Measurements from ENCODE around the gene TNXB.
"Not testable (repeated sequence)": the region's sequence is repeated elsewhere in the genome, so short reads cannot be mapped to it uniquely, and the experiment has no call there.

Gene TNXB

DNA sequence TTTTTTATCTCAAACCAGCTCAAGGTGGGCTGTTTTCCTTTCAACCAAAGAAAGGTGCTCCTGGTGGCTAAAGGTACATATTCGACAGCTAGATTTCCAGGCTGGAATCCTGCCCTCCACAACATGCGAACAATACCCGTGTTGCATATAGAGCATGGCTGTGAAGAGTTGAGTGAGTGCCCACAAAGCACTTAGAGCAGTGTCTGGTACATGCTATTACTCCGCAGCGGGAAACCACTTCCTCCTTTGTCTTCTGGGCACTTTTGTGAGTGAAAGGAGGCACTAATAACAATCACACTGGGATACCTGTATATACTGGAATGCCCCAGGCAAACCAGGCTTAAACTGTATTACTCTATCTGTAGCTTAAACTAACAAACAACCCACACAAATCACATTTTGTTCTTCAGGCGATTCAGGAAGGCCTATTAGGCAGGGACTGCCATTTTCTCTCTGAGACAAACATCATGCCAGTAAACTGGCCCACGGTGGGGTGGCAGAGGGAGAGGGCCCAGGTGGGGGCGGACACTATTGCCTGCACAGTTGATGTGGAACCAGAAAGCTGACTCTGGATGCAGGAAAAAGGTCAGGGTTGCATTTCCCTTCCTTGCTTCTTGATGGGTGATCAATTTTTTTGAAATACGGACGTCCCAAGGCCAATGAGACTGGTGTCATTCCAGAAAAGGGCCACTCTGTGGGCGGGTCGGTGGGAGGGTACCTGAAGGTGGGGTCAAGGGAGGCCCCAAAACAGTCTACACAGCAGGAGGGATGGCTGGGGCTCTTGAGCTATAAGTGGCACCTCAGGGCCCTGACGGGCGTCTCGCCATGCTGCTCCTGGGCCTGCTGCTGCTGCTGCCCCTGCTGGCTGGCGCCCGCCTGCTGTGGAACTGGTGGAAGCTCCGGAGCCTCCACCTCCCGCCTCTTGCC is 71.3 kb downstream of the TNXB start, which contains the start of gene CYP21A2:
TSS of gene CYP21A2 (plus strand) at position 818 of the 927 bp plus-strand sequence. CDS start at position 826, 8 bp downstream.
- not testable (repeated sequence) for DNase-seq

DNA sequence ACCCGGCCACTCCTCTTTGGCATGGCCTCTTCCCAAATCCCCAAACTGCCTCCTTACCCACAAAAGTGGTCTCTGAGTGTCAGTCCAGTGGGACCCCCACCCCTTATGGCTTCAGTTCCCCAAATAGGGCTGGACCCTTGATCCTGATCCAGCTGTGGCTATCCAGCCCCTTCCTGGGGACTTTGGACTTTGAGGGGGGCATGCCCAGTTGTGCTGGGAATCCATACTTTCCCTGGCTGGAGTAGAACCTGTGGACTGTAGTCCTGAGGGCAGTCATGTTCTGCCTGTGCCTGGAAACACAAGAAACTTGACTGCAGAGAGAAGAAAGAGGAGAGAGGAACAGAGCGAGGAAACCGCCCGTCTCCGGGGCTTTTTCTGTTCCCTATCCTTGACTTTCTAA is 72.0 kb downstream of the TNXB start:
- not testable (repeated sequence) for DNase-seq

DNA sequence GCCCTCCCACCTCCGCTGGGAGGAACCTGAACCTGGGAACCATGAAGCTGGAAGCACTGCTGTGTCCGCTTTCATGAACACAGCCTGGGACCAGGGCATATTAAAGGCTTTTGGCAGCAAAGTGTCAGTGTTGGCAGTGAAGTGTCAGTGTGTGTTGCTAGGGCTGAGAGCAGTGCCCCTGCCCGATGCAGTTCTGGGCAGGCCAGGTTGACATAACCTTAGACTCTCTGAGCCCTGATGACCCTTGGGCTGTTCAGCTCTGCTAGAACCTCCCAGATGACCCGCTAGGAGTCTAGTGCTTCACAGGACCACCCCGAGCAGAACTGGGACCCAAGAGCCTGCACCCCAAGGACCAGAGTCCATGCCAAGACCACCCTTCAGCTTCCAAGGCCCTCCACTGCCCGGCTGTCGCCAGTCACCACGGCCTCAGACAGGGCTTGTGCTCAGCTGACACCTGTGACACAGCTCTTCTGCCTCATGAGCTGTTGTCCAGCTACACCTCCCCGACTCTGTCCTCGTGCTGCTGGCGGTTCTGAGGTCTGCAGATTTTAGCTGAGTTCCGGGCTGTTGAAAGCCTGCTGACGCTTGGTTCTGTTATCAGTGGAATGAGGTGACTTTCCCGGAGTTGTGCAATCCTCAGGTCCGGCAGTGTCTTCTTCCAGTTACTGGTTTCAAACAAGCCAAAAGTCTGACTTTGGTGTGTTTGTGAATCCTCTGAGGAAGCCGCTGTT is 73.7 kb downstream of the TNXB start:
- not testable (repeated sequence) for DNase-seq

DNA sequence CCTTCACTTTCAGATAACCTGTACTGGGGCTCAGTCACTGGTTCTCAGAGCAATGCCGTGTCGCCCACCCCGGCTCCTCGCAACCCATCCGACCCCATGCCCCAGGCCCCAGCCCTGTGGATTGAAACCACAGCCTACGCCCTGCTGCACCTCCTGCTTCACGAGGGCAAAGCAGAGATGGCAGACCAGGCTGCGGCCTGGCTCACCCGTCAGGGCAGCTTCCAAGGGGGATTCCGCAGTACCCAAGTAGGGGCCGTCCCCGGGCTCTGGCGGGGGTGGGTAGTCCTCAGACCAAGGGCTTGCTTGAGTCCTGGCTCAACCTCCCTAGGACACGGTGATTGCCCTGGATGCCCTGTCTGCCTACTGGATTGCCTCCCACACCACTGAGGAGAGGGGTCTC is 79.6 kb downstream of the TNXB start:
- not testable (repeated sequence) for DNase-seq

DNA sequence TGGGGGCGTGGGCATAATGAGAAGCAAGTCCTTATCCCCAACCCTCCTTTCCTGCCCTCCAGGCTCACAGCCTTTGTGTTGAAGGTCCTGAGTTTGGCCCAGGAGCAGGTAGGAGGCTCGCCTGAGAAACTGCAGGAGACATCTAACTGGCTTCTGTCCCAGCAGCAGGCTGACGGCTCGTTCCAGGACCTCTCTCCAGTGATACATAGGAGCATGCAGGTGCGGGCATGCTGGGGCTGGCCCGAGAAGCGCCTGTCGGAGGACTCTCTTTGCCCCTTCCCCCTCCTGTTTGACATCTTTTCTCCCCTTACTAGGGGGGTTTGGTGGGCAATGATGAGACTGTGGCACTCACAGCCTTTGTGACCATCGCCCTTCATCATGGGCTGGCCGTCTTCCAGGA is 80.5 kb downstream of the TNXB start:
- not testable (repeated sequence) for DNase-seq

DNA sequence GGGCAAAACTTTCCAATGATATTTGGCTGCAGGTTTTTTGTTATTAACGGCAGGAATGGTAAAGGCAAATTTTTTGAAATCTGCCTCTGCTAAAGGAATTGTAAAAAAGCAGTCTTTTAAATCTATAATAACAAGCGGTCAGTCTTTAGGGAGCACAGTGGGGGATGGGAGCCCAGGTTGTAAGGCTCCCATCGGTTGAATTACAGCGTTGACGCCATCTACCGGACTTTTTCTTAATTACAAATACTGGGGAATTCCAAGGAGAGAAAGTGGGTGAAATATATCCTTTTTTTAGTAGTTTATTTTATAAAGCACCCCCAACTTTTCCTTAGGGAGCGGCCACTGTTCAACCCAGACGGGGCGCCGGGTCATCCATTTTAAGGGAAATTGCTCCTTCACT is 87.0 kb downstream of the TNXB start:
- not testable (repeated sequence) for DNase-seq

DNA sequence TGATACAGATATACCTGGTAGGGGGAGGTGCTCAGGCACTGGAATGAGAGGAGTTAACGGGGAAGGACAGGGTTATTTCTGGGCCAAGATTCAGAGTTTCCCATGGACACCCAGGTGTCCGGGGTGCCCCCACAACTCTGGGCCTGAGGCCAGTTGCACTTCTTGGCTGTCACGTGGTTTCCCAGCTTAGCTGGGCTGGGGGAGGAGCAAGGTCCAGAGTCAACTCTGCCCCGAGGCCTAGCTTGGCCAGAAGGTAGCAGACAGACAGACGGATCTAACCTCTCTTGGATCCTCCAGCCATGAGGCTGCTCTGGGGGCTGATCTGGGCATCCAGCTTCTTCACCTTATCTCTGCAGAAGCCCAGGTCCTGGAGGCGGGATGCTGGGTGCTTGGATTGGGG is 94.6 kb downstream of the TNXB start, which contains the start of gene C4B:
TSS of gene C4B (plus strand) at position 249 of the 400 bp plus-strand sequence. CDS start at position 300, 51 bp downstream.
- not testable (repeated sequence) for DNase-seq

DNA sequence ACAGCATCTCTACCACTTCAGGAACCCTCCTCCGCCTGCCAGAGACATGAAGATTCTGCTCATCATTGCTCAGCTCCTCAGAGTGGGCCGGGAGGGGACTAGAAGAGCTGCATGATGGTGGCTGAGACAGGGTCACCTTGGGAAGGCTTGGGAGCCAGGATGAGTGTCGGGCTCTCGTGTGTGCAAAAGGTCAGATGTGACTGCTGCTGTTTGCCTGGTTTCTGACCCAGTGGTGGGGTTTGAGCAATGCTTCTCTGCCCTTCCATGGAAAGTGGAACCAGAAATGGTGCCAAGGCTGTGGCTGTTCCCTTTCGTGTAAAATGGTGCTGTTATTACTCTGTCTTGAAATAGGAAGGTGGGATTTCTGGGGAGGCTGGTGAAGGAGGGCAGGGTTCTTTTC is 95.4 kb downstream of the TNXB start:
- not testable (repeated sequence) for DNase-seq

DNA sequence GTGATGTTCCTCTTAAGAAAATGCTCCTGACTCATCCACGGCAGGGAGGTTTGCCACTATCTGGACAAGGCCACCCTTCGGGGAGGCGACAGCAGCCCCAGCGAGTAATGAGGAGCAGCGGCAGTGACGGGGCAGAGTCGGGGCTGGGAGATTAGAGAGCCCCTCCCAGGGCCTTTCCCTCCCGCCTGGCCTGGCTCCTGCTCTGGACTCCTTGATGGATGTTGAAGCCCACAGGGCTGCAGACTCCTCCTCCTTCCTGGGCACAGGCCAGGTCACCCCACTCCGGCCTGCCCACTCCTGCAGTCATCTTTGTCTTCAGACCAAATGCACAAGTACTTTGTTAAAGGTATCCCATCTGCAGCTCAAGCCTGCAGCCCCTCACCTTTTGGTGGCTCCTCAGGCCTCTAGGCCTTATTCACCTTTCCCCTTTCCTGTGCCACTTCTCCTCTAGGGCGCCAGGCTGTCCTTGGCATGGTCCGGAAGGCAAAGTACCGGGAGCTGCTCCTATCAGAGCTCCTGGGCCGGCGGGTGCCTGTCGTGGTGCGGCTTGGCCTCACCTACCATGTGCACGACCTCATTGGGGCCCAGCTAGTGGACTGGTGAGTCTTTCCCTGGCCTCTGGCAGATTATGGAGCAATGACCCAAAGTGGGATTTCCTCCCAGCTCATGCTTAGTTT is 96.1 kb downstream of the TNXB start:
- DNase-seq, result not testable (repeated sequence)

DNA sequence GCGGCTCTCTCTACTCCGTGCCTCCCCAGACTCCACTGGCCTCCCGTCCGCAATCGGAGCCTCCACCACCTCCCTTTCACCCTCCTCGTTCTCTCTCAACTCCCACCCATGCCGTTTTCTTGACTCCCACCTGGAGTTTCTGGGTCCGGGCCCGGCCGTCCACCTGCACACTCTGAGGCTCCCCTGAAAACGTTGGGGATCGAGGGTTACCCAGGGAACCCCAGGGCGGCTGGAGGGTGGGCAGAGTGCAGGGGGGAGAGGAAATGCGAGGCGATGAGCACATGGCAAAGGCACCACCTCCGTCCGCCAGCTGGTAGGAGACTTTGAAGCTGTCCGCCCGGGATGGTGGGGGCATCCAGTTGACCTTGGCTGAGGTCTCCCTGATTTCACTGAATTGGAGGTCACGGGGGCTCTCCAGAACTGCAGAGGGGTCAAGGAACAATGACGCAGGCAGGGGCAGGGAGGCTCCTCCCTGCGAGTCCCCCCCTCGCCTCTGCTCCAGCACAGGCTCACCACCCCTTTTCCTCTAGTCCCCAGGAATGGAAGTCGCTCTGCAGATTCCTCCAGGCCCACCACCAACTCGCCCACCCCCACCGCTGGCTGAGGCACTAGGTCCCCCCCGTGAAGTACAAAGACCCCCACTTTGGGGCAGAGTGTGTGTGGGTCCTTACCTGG is 98.1 kb downstream of the TNXB start:
- not testable (repeated sequence) for DNase-seq

DNA sequence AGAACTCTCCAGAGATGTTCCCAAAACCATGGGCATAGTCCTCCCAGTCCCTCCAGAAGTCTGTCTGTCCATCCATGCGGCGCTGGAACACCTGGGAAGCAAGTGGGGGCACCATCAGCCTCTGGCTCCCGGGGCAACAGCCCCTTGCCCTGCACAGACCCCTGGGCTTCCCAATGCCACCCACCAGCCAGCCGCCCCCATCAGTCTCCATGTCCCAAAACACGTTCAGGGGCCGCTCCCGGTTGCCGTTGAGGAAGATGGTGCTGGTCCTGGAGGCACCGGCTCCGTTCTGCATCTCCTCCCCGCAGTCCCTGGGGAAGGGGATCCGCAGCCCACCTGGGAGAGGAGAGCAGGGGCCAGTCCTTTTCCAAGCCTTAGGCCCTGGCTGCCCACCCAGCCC is 99.6 kb downstream of the TNXB start:
- DNase-seq, result not testable (repeated sequence)

DNA sequence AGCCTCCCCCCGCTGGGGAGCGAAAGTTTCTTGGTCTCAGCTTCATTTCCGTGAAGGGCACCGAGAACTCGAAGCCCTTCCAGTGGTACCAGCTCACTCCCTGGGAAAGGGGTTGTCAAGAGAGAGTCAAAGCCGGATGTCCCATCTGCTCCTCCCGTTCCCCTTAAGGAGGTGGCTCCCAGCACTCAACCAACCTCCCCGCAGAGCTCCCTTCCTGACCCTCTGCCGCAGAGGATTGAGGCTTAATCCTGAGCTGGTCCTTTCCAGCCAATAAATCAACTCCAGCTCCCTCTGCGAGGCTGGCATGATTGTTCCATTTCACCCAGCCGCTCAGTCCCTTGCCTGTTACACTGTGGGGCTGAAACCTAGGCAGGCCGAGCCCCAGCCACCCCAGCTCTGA is 100.5 kb downstream of the TNXB start:
- DNase-seq, result not testable (repeated sequence)

DNA sequence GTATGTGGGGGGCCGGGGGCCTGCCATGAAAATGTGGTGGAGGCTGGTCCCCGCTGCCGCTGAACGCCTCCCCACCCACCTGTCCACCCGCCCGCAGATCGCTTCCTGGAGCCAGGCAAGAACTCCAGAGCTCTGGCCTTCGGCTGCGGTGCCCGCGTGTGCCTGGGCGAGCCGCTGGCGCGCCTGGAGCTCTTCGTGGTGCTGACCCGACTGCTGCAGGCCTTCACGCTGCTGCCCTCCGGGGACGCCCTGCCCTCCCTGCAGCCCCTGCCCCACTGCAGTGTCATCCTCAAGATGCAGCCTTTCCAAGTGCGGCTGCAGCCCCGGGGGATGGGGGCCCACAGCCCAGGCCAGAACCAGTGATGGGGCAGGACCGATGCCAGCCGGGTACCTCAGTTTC is 101.1 kb downstream of the TNXB start:
- not testable (repeated sequence) for DNase-seq

DNA sequence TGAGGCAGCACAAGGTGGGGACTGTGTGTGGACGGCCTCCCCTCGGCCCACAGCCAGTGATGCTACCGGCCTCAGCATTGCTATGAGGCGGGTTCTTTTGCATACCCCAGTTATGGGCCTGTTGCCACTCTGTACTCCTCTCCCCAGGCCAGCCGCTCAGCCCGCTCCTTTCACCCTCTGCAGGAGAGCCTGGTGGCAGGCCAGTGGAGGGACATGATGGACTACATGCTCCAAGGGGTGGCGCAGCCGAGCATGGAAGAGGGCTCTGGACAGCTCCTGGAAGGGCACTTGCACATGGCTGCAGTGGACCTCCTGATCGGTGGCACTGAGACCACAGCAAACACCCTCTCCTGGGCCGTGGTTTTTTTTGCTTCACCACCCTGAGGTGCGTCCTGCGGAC is 102.1 kb downstream of the TNXB start:
- not testable (repeated sequence) for DNase-seq

DNA sequence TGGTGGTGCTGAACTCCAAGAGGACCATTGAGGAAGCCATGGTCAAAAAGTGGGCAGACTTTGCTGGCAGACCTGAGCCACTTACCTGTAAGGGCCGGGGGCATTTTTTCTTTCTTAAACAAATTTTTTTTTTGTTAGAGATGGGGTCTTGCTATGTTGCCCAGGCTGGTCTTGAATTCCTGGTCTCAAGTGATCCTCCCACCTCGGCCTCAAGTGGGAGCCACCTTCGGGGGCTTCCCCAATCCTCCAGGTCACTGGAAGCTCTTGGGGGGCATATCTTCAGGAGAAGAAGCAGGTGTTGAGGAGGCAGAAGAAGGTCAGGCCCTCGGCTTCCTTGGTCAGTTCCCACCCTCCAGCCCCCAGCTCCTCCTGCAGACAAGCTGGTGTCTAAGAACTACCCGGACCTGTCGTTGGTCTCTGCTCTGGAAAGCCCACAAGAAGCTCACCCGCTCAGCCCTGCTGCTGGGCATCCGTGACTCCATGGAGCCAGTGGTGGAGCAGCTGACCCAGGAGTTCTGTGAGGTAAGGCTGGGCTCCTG is 103.1 kb downstream of the TNXB start:
- DNase-seq, result not testable (repeated sequence)

DNA sequence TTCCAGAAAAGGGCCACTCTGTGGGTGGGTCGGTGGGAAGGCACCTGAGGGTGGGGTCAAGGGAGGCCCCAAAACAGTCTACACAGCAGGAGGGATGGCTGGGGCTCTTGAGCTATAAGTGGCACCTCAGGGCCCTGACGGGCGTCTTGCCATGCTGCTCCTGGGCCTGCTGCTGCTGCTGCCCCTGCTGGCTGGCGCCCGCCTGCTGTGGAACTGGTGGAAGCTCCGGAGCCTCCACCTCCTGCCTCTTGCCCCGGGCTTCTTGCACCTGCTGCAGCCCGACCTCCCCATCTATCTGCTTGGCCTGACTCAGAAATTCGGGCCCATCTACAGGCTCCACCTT is 103.6 kb downstream of the TNXB start:
- not testable (repeated sequence) for DNase-seq

DNA sequence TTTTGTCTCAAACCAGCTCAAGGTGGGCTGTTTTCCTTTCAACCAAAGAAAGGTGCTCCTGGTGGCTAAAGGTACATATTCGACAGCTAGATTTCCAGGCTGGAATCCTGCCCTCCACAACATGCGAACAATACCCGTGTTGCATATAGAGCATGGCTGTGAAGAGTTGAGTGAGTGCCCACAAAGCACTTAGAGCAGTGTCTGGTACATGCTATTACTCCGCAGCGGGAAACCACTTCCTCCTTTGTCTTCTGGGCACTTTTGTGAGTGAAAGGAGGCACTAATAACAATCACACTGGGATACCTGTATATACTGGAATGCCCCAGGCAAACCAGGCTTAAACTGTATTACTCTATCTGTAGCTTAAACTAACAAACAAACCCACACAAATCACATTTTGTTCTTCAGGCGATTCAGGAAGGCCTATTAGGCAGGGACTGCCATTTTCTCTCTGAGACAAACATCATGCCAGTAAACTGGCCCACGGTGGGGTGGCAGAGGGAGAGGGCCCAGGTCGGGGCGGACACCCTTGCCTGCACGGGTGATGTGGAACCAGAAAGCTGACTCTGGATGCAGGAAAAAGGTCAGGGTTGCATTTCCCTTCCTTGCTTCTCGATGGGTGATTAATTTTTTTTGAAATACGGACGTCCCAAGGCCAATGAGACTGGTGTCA is 104.1 kb downstream of the TNXB start:
- DNase-seq, result not testable (repeated sequence)

DNA sequence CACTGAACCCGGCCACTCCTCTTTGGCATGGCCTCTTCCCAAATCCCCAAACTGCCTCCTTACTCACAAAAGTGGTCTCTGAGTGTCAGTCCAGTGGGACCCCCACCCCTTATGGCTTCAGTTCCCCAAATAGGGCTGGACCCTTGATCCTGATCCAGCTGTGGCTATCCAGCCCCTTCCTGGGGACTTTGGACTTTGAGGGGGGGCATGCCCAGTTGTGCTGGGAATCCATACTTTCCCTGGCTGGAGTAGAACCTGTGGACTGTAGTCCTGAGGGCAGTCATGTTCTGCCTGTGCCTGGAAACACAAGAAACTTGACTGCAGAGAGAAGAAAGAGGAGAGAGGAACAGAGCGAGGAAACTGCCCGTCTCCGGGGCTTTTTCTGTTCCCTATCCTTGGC is 104.7 kb downstream of the TNXB start:
- DNase-seq, result not testable (repeated sequence)

DNA sequence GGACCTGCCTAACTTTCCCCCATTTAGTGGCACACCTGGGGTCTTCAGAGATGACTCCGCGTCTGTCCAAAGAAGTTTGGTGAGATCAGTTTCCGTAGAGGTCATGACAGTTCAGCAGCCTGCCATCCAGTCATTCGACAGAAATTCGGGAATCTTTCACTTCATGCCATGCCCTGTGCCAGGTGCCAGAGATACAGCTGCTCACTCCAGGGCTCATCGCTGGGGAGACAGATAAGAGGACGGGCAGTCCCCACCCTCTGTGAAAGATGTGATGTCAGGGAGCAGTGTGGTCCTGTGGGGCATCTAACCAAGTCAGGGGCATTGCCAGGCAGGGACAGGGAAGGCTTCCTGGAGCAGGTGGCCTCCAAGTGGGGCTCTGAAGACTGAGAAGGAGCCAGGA is 105.8 kb downstream of the TNXB start:
- not testable (repeated sequence) for DNase-seq

DNA sequence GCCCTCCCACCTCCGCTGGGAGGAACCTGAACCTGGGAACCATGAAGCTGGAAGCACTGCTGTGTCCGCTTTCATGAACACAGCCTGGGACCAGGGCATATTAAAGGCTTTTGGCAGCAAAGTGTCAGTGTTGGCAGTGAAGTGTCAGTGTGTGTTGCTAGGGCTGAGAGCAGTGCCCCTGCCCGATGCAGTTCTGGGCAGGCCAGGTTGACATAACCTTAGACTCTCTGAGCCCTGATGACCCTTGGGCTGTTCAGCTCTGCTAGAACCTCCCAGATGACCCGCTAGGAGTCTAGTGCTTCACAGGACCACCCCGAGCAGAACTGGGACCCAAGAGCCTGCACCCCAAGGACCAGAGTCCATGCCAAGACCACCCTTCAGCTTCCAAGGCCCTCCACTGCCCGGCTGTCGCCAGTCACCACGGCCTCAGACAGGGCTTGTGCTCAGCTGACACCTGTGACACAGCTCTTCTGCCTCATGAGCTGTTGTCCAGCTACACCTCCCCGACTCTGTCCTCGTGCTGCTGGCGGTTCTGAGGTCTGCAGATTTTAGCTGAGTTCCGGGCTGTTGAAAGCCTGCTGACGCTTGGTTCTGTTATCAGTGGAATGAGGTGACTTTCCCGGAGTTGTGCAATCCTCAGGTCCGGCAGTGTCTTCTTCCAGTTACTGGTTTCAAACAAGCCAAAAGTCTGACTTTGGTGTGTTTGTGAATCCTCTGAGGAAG is 106.4 kb downstream of the TNXB start:
- not testable (repeated sequence) for DNase-seq

DNA sequence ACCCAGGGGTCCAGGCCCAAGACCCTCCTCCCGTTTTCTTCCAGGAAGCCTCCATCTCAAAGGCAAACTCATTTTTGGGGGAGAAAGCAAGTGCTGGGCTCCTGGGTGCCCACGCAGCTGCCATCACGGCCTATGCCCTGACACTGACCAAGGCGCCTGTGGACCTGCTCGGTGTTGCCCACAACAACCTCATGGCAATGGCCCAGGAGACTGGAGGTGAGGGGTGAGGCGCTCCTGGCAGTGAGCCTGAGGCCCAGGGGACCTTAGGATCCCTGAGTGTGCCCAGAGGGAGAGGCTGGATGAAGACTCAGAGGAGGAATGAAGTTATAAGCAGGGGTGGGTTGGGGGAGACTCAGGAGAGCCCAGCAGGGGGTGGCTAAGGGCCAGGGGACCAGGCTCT is 112.8 kb downstream of the TNXB start:
- not testable (repeated sequence) for DNase-seq
